Sigmoid colon (tissue), 7 donors: Measurements from ENCODE around the gene FBXO17. TPM values are rescaled to one million over a fixed set of nuclear protein-coding genes. Genes with fewer than 3 reads are reported as not detected.

Experiments
- DNase-seq: peaks from one replicate; pipeline ENCODE4 v3.0.0-alpha.2; 2019
- H3K27ac ChIP-seq, 4 donors: fragments of 200-600 bp; sonication (generic); one replicate each; pipeline ENCODE4 v1.5.1; 2016 to 2019; ENCODE audit warnings: mild to moderate bottlenecking in 1 of 4
- H3K27me3 ChIP-seq, 3 donors: fragments of 200-600 bp; sonication (generic); one replicate each; pipeline ENCODE4 v1.5.1; 2019; ENCODE audit warnings: mild to moderate bottlenecking in 1 of 3
- H3K36me3 ChIP-seq, 4 donors: fragments of 200-600 bp; sonication (generic); one replicate each; pipeline ENCODE4 v1.5.1; 2016 to 2019
- H3K4me1 ChIP-seq, 4 donors: fragments of 200-600 bp; sonication (generic); one replicate each; pipeline ENCODE4 v1.5.1; 2017 to 2019
- H3K4me3 ChIP-seq, 4 donors: fragments of 200-600 bp; sonication (generic); one replicate each; pipeline ENCODE4 v1.5.1; 2017 to 2019; ENCODE audit warnings: mild to moderate bottlenecking in 2 of 4, moderate library complexity in 1 of 4
- H3K9me3 ChIP-seq, 4 donors: fragments of 200-600 bp in 3 of 4; sonication (generic) in 3 of 4; one replicate each; pipeline versions ENCODE4 v1.5.1 to v1.6.1; 2013 to 2019
- CTCF ChIP-seq, 4 experiments: fragments of 450-650 bp in 3 of 4; fragments of 200-600 bp in 1 of 4; IDR thresholded peaks; one replicate each; pipeline ENCODE4 v1.5.1; 2016 to 2019; ENCODE audit warnings: antibody characterized with exemption in 4 of 4, mild to moderate bottlenecking in 3 of 4, moderate library complexity in 2 of 4
- EP300 ChIP-seq, 4 donors: sonication (generic); formaldehyde crosslinking; IDR thresholded peaks; one replicate each; pipeline ENCODE4 v1.6.1; 2017; ENCODE audit warnings: antibody characterized with exemption in 4 of 4
- POLR2A ChIP-seq, 2 donors: fragments of 450-650 bp; IDR thresholded peaks; one replicate each; pipeline ENCODE4 v1.6.1; 2016; ENCODE audit warnings: antibody characterized with exemption in 2 of 2, mild to moderate bottlenecking in 2 of 2, moderate library complexity in 2 of 2
- POLR2AphosphoS5 ChIP-seq, 4 donors: sonication (generic); formaldehyde crosslinking; IDR thresholded peaks; one replicate each; pipeline ENCODE4 v1.6.1; 2017; ENCODE audit warnings: antibody characterized with exemption in 4 of 4
- WGBS, 2 donors: extraction: QIAGEN DNeasy Blood & Tissue Kit; methylation state at CpG; one replicate each; pipeline ENCODE4 v1.1.7; 2013; 5-methylcytosine and 5-hydroxymethylcytosine counted together
- intact Hi-C: fragments of 100-400 bp; cut with DNase I; formaldehyde crosslinking; loops from one replicate; pipeline ENCODE4 v1.15.1; 2023
- polyA plus RNA-seq, 3 donors: library from polyadenylated mRNA; stranded (reverse); fragments of 200-250 nt; gene quantifications; one replicate each; pipeline ENCODE4 v1.2.3, GENCODE V29; 2013
- total RNA-seq, 4 donors: library from RNA; depleted of rRNA; stranded (reverse); fragments of >200 nt; gene quantifications; one replicate each; pipeline ENCODE4 v1.1.0, GENCODE V29; 2016
- donor health status: healthy with polysubstance abuse.
- donor health status: Bipolar disorder and iron deficiency.
- donor health status: healthy.

Gene FBXO17
- total and polyA plus RNA-seq, 7 donors = 1.6 to 28.6 (median 20.3) TPM

- 96 to 98% methylated on average over 5 of the region's 5 CpGs for WGBS, 2 donors
- intact Hi-C loops = no loop called here
These were observed 53.1 kb downstream of the FBXO17 start for GRCh38 chr19:38922482-38922881.

GRCh38 chr19:38921420-38922274 lies 53.9 kb downstream of the FBXO17 start:
- no peak for TF ChIP-seq POLR2AphosphoS5 (IDR thresholded peaks at IDR 0.05)
- TF ChIP-seq CTCF (IDR thresholded peaks at IDR 0.05) = no peak
- TF ChIP-seq EP300 (IDR thresholded peaks at IDR 0.05) = no peak
- no peak for TF ChIP-seq POLR2A (IDR thresholded peaks at IDR 0.05)
- intact Hi-C loops = no loop called here
- Histone ChIP-seq H3K36me3 (peaks cover 0 to 43% (median 7%) of the 10 kb centered on the region in 4 donors), H3K4me3 (no peak overlapping the region), H3K4me1 (no peaks in the 10 kb centered on the region), H3K27me3 (no peaks in the 10 kb centered on the region), H3K27ac (no peak overlapping the region), H3K9me3 (no peaks in the 10 kb centered on the region)
- no peak for DNase-seq
- 93 to 96% methylated on average over 20 of the region's 20 CpGs for WGBS, 2 donors

More at GRCh38 chr19:38922482-38922881, 53.1 kb downstream of the FBXO17 start:
- H3K36me3 ChIP-seq = peaks cover 0 to 43% (median 7%) of the 10 kb centered on the region in 4 donors
- H3K4me3 ChIP-seq = no peak overlapping the region
- no peaks in the 10 kb centered on the region for H3K4me1 ChIP-seq
- TF ChIP-seq CTCF (IDR thresholded peaks at IDR 0.05) (no peak), POLR2AphosphoS5 (IDR thresholded peaks at IDR 0.05) (no peak), POLR2A (IDR thresholded peaks at IDR 0.05) (no peak), EP300 (IDR thresholded peaks at IDR 0.05) (no peak)
- no peak for DNase-seq
- H3K27me3 ChIP-seq = no peaks in the 10 kb centered on the region
- no peak overlapping the region for H3K27ac ChIP-seq
- no peaks in the 10 kb centered on the region for H3K9me3 ChIP-seq

- no peaks in the 10 kb centered on the region for H3K27me3 ChIP-seq
- TF ChIP-seq CTCF (IDR thresholded peaks at IDR 0.05) = no peak
- TF ChIP-seq POLR2AphosphoS5 (IDR thresholded peaks at IDR 0.05) = no peak
- no peaks in the 10 kb centered on the region for H3K9me3 ChIP-seq
- H3K27ac ChIP-seq = no peak overlapping the region
- no peak for DNase-seq
- H3K4me3 ChIP-seq = no peak overlapping the region
- intact Hi-C loops = no loop called here
- peaks cover 0 to 38% (median 7%) of the 10 kb centered on the region in 4 donors for H3K36me3 ChIP-seq
- WGBS, 2 donors = 82 to 83% methylated on average over 14 of the region's 14 CpGs
- H3K4me1 ChIP-seq = no peaks in the 10 kb centered on the region
These were observed 54.7 kb downstream of the FBXO17 start for GRCh38 chr19:38920602-38921419.

GRCh38 chr19:38919837-38920601 lies 55.5 kb downstream of the FBXO17 start:
- TF ChIP-seq POLR2AphosphoS5 (IDR thresholded peaks at IDR 0.05) = no peak
- TF ChIP-seq POLR2A (IDR thresholded peaks at IDR 0.05) = no peak
- no peak for TF ChIP-seq CTCF (IDR thresholded peaks at IDR 0.05)
- TF ChIP-seq EP300 (IDR thresholded peaks at IDR 0.05) = no peak
- no peaks in the 10 kb centered on the region for H3K4me1 ChIP-seq
- no peak overlapping the region for H3K27ac ChIP-seq
- intact Hi-C loops = no loop called here
- no peaks in the 10 kb centered on the region for H3K27me3 ChIP-seq
- H3K36me3 ChIP-seq = peaks cover 0 to 30% (median 5%) of the 10 kb centered on the region in 4 donors
- H3K9me3 ChIP-seq = no peaks in the 10 kb centered on the region
- WGBS, 2 donors = 72 to 76% methylated on average over 21 of the region's 21 CpGs
- no peak for DNase-seq
- no peak overlapping the region for H3K4me3 ChIP-seq
